GM18520 (cell line): ENCODE data around the gene GOLPH3L.
A peak's percentile ranks its signal among the peaks of the same experiment; 100 is the strongest.
"Not testable (repeated sequence)": the region's sequence is repeated elsewhere in the genome, so short reads cannot be mapped to it uniquely, and the experiment has no call there.

Experiments used
- ATAC-seq: cut with Tn5 transposase; IDR thresholded peaks from one replicate; pipeline ENCODE4 v1.9.1; 2021; ENCODE audit not compliant: unreplicated experiment

Gene GOLPH3L

DNA sequence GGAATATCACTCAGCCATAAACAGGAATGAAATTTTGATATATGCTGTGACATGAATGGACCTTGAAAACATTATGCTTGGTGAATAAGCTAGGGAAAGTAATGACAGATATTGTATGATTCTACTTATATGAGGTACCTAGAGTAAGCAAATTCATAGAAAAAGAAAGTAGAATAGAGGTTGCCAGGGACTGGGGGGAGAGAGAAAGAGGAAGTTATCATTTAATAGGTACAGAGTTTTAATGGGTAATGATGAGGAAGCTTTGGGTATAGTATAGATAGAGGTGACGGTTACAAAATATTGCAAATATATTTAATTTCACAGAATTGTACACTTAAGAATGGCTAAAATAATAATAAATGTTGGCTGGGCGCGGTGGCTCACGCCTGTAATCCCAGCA, 36.4 kb downstream of the GOLPH3L start:
- no peak for ATAC-seq

- ATAC-seq, result not testable (repeated sequence)
These were observed 39.9 kb downstream of the GOLPH3L start for GRCh38 chr1:150657064-150657463.

DNA sequence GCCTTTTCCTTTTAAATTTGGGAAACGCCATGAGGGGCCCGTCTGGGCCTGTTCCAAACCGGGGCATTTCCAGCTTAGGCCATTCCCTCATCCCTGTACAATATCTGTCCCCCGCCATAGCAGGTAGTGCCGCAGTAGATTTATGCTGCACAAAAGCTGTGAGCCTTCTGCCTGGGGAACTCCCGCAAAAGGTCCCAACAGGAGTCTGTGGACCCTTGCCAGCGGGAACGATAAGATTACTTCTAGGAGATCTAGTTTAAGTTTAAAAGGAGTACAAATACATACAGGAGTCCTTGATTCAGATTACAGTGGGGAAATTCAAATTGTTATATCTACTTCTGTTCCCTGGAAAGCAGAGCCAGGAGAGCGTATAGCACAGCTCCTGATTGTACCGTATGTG, 42.3 kb downstream of the GOLPH3L start:
- not testable (repeated sequence) for ATAC-seq

GRCh38 chr1:150650193-150650592, 46.8 kb downstream of the GOLPH3L start:
- no peak for ATAC-seq

- ATAC-seq, result no peak
These were observed 47.4 kb downstream of the GOLPH3L start for GRCh38 chr1:150649441-150650075.

GRCh38 chr1:150642296-150642695, 54.7 kb downstream of the GOLPH3L start:
- ATAC-seq, result no peak

GRCh38 chr1:150641126-150641815, 55.7 kb downstream of the GOLPH3L start:
- ATAC-seq, result not testable (repeated sequence)

DNA sequence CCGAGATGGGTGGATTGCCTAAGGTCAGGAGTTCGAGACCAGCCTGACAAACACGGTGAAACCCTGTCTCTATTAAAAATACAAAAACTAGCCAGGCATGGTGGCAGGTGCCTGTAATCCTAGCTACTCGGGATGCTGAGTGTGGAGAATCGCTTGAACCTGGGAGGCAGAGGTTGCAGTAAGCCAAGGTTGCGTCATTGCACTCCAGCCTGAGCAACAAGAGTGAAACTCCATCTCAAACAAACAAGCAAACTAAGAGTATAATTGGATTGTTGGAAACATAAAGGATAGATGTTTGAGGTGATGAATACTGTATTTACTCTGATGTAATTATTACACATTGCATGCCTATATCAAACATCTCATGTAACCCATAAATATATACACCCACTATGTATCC, 58.5 kb downstream of the GOLPH3L start:
- ATAC-seq, result not testable (repeated sequence)

DNA sequence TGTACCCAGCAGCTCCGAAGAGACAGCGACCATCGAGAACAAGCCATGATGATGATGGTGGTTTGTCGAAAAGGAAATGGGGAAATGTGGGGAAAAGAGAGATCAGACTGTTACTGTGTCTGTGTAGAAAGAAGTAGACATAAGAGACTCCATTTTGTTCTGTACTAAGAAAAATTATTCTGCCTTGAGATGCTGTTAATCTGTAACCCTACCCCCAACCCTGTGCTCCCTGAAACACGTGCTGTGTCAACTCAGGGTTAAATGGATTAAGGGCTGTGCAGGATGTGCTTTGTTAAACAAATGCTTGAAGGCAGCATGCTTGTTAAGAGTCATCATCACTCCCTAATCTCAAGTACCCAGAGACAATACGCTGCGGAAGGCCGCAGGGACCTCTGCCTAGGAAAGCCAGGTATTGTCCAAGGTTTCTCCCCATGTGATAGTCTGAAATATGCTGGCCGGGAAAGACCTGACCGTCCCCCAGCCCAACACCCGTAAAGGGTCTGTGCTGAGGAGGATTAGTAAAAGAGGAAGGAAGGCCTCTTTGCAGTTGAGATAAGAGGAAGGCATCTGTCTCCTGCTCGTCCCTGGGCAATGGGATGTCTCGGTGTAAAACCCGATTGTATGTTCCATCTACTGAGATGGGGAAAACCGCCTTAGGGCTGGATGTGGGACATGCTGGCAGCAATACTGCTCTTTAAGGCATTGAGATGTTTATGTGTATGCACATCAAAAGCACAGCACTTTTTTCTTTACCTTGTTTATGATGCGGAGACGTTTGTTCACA, 61.9 kb downstream of the GOLPH3L start:
- ATAC-seq, result not testable (repeated sequence)

- peak; percentile 90 for ATAC-seq
These were observed 67.6 kb downstream of the GOLPH3L start, which contains the start of gene ENSA for GRCh38 chr1:150629115-150629928. Gene ENSA, minus strand, starts transcription at chr1:150629612. Its CDS starts 142 bp downstream, at chr1:150629470.

- no peak for ATAC-seq
These were observed 68.2 kb downstream of the GOLPH3L start for GRCh38 chr1:150628766-150629114.

DNA sequence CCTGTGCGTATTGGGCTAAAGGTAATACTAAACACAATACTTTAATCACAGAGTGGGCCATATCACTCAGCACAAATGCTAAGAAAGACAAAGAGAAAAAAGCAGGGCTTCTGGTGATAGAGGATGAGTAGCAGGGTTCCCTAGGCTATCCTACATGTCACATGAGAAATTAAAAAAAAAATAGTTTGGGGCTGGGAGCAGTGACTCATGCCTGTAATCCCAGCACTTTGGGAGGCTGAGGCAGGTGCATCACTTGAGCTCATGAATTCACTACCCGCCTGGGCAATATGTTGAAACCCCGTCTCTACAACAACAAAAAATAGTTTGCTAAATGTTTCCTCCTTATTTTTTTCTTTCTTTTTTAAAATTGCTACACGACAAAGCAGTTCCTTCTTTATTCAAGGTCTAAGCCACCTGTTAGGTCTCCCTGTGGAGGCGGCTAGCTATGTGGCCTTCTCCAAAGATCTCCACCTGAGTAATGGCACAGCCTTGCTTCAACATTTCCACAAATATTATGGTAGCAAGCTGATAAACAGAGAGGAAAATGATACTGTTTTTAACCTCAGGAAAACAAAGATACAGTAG, 69.0 kb downstream of the GOLPH3L start:
- no peak for ATAC-seq

DNA sequence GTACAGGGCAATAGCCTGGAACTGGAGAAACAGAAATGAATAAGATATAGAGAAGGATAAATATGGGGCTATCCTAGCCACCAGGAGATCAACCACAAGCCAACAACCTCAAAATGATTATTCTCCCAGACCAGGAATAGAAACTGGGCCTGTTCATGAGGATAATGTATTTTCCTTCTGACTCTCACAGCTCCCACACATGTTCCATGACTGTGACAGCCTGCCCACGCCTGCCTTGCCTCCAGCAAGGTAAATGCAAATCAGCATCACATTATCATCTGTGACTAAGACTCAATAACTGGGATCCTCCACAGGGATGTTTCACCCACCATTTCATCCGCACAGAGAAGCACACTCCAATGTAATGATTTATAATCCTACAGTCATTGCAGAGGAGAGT, 70.8 kb downstream of the GOLPH3L start:
- no peak for ATAC-seq

- not testable (repeated sequence) for ATAC-seq
These were observed 72.4 kb downstream of the GOLPH3L start for GRCh38 chr1:150624546-150624945.

GRCh38 chr1:150624134-150624533, 72.8 kb downstream of the GOLPH3L start:
- not testable (repeated sequence) for ATAC-seq

GRCh38 chr1:150622303-150622975, 74.5 kb downstream of the GOLPH3L start:
- no peak for ATAC-seq

GRCh38 chr1:150621497-150622302, 75.3 kb downstream of the GOLPH3L start:
- ATAC-seq, result no peak

DNA sequence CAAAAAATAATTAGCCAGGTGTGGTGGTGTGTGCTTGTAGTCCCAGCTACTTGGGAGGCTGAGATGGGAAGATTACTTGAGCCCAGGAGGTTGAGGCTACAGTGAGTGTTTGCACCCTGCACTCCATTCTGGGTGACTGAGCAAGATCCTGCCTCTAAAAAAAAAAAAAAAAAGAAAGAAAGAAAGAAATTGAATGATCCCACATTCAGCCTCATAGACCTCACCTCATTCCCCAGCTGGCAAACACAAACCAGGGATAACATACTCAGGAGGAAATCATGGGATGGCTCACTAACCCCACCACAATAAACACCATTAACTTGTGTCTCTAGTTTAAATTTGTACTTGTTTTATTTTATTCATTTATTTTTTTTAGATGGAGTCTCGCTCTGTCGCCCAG, 76.0 kb downstream of the GOLPH3L start:
- ATAC-seq, result no peak
